HG02840 (cell line): ENCODE results near the gene ITGA5.

Experiments
- ATAC-seq: cut with Tn5 transposase; IDR thresholded peaks from one replicate; pipeline ENCODE4 v1.9.1; 2021; ENCODE audit warnings: mild to moderate bottlenecking, moderate library complexity, moderate number of reproducible peaks; ENCODE audit not compliant: unreplicated experiment, low FRiP score

The ITGA5 gene

GRCh38 chr12:54413284-54414190 is 5.5 kb downstream of the ITGA5 start:
- no peak for ATAC-seq

- ATAC-seq: no peak
These were observed 6.3 kb downstream of the ITGA5 start for GRCh38 chr12:54412786-54413185.

- ATAC-seq: no peak
These were observed 6.7 kb downstream of the ITGA5 start for GRCh38 chr12:54412348-54412747.

DNA sequence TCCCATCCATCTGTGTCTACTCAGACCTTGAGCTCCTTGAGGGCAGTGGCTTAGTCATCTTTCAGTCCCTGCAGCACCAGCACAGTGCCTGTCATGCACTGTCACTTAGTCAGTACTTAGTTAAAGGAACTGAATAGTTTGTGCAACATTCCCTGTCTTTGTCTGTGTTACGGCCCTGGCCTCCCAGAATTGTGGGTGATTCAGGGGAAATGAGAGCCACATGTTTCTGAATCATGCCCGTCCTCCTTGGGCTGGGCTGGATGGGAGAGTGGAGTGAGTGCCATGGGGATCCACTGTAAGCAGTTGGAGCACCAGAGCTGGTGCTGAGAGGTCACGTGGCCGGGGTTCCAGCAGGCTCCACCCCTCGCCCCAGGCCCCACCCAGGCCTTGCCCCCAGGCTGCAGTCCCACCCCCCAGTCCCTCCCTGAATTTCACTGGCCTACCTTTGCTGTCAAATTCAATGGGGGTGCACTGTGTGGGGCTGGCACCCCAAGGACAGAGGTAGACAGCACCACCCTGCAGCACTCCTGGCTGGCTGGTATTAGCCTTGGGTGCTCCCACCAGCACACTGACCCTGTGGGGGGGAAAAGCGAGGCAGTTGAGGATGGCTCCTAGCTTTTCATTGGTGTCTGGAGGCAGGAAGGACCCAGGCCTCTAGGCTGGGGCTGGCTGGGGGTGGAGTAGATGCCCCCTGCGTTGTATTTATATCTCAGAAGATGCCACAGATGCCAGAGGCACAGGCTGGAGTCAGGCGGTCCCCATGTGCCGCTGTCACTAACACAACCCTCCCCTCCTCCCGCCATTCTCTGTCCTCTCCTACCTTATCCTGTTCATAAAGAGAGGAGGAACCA is 7.5 kb downstream of the ITGA5 start:
- no peak for ATAC-seq

- ATAC-seq: no peak
These were observed 9.8 kb downstream of the ITGA5 start for GRCh38 chr12:54409267-54409666.

DNA sequence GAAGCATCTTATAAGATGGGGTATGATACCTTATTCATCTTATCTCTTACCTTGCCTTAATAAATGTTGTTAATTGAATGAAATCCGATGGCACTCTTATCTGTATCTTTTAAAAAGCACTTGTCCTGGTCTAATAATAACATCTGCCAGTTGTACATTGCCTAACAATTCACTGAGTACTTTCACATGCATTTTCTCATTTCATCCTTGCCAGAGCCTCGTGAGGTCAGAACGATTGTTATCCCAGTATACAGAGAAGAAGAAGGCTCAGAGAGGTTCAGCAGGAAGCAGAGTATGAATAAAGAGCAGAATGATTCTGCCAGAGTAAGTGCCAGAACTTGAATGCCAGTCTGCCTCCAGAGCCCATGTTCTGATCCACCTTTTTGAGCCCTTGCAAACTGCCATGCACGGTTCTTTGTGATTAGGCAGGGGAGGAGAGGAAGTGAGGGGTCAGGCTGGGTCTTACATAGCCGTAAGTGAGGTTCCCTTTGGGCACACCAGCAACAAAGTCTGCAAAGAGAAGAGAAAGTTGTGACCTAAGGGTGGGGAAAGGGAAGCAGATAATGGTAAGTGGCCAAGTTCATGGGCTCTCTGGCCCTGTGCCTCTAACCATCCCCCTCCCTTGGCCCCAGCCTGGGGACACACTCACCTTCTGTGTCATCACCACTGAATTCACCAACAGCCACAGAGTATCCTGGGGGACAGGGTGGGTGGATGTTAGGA is 11.7 kb downstream of the ITGA5 start:
- ATAC-seq: no peak

DNA sequence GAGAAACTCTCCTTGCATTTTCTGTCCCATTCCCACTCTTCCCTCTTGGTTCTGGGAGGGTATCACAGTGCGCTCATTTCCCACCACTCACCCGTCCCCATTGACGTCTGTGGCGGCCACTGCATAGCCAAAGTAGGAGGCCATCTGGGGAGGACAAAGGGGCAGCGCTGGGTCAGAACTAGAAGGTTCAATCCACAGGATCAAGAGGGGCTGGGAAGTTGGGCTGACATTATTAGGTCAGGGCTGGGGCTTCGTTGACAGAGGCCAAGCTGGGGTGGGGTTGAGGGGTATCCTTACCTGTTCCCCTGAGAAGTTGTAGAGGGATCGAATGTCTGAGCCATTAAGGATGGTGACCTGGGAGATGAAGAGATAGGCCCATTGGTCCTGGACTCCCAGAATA is 13.5 kb downstream of the ITGA5 start:
- no peak for ATAC-seq

DNA sequence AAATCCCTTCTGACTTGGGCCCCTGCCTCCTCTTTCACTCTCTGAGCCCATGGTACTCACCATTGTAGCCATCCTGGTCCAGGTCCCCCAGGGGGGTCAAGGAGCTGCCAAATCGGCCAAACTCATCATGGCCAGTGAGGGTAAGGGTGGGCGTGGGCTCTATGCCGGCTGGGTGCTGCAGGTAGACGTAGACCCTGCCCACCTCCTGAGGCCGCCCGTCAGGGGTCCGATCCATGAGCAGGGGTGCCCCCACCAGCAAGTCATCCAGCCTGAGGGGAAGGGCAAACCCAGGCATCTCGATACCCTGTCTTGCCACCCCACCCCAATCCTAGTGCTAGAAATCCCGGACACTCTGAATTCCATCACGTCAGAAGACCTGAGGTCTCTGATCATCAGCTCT is 14.0 kb downstream of the ITGA5 start:
- ATAC-seq: no peak

GRCh38 chr12:54404061-54405004 is 14.7 kb downstream of the ITGA5 start:
- no peak for ATAC-seq

DNA sequence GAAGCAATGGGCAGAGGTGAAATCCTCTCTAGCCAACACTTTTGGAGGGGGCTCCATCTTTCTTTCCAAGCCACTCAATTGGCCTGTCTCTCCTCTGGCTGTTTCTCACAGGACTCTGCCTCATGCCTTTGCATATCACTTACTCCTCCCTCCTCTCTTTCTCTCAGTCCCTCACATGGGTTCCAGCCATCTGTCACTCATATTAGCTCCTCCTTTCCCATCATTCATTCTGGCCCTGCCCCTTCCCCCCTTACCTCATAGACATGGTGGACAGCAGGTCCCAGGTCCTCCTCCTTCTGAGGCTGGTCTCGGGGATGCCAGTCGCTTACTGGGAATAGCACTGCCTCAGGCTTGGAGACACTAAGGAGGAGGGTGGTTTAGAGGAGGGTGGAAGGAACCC is 17.9 kb downstream of the ITGA5 start:
- no peak for ATAC-seq

DNA sequence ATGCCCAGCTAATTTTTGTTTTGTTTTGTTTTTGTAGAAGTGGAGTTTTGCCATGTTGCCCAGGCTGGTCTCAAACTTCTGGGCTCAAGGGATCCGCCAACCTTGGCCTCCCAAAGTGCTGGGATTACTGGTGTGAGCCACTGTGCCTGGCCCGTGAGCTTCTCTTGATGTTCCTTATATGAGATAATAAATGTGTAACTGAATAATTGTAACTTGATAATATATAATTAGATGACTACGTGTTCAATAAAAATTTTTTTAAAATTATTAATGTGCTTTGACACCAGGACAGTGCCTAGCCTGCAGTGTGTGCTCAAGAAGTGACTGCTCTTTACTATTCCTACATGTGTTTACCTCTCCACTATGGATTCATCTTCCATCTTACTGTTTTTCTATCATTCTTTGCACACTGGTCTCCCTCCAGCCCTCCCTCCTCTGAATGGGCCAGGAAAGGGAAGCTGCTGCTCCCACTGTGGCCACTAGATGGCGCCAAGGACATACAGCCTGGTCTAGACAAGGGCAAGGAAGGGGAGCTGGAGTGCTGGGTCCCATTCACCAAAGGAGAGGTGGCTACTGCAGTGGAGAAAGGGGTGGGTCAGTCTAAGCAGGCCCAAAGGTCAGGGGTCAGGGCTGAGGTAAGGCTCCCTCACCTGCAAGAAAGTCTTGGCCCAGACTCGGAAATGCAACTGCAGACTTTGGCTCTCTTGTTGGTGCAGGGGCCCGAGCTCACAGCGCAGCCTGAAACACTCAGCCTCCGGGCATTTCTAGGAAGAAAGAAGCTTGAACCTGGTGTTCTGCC is 19.9 kb downstream of the ITGA5 start:
- no peak for ATAC-seq

GRCh38 chr12:54398218-54398617 is 20.8 kb downstream of the ITGA5 start:
- no peak for ATAC-seq

DNA sequence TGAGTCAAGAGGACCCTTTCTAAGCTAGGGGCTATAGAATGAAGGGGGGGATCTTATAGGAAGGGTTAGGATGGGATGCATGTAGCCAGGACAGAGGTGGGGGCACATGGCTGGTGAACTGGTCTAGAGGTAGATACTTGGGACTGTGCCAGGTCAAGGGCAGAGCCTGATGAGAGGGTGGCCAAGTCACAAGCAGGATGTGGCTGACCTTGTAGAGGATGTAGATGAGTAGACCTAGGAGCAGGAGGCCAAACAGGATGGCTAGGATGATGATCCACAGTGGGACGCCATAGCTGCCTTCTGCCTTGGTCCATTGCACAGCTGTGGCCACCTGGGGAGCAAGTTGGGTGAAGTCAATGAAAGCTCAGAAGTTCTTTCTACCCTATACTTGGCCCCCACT is 21.9 kb downstream of the ITGA5 start:
- ATAC-seq: no peak

DNA sequence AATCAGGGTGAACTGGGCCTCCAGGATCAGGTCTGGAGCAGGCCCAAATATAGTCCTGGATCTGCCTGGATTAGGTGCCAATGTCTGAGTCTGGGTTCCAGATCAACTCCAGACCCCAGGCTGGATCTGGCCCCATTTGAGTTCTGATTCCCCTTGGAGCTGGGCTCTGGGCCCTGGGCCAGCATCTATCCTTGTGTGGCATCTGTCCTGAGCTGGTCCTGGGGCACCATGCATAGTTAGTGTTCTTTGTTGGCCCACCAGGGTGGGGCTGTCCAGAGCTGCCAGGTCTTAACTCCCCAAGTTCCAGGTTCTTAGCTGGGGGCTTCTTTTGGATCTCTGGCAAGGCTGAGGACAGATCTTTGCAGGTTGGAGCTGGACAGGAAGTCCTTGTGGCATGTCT is 23.5 kb downstream of the ITGA5 start:
- no peak for ATAC-seq

GRCh38 chr12:54394986-54395385 is 24.1 kb downstream of the ITGA5 start:
- ATAC-seq: no peak

- ATAC-seq: no peak
These were observed 24.8 kb downstream of the ITGA5 start for GRCh38 chr12:54394281-54394719.

GRCh38 chr12:54393743-54394142 is 25.3 kb downstream of the ITGA5 start:
- ATAC-seq: no peak

DNA sequence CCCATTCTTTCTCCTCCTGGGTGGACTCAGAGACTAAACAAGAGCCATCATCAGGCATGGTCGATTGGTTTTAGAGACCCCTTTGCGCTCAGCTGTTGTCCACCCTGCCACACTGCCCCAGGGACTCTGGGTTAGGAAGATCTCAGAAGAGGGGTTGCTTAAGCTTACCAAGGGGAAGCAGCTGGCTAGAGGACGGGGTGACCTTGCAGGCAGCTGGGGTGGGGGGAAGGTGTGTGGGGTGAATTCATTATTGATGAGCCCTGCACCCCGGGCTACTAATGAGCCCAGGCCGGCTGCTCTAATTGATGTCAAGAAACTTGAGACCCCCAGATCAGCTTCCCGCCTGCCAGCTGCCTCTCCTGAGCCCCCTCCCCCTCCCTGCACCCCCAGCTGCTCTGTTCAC is 25.9 kb downstream of the ITGA5 start:
- ATAC-seq: no peak
